ENCODE data around the gene TLN1.

Gene TLN1

GRCh38 chr9:35682520-35683315, 49.3 kb downstream of the TLN1 start:
- Histone ChIP-seq H3K9me3 (ENCODE audit: severe bottlenecking) (no peaks in the 10 kb centered on the region), H3K36me3 (ENCODE audit: low read depth) (peaks cover 69% of the 10 kb centered on the region), H3K4me1 (ENCODE audit: insufficient read depth, poor library complexity, severe bottlenecking) (peaks cover 4% of the 10 kb centered on the region), H3K4me3 (ENCODE audit: severe bottlenecking) (no peak overlapping the region), H3K27me3 (ENCODE audit: insufficient read depth, poor library complexity, severe bottlenecking) (no peaks in the 10 kb centered on the region), H3K27ac (ENCODE audit: poor library complexity, severe bottlenecking) (peak overlapping the region; percentile 33)
- no peak for TF ChIP-seq CTCF (IDR thresholded peaks at IDR 0.05; ENCODE audit: poor library complexity, severe bottlenecking)
- no peak for DNase-seq (ENCODE audit: low spot score)
- ATAC-seq (ENCODE audit: low read depth) = peak; percentile 3; the same call in 2 of the 3 replicates

DNA sequence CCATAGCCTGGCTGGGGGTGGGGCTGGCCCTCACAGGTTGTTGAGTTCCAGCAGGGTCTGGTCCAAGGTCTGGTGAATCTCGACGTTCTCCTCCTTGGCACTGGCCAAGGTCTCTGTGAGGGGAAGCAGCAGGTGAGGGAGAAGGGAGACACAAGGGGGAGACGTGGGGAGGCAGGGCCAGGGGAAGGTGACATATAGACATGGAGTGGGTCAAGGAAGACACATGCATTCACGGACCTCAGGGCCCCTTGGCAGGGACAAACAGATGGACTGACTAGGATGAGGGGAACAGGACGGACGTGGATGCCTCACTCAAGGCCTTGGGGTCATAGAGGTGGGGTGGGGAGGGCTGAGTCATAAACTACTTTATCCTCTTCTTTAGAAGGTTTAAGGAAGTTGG, 49.9 kb downstream of the TLN1 start:
- peaks cover 63% of the 10 kb centered on the region for H3K36me3 ChIP-seq (ENCODE audit: low read depth)
- ATAC-seq (ENCODE audit: low read depth) = peak; percentile 28
- no peaks in the 10 kb centered on the region for H3K9me3 ChIP-seq (ENCODE audit: severe bottlenecking)
- DNase-seq (ENCODE audit: low spot score) = no peak
- H3K27ac ChIP-seq (ENCODE audit: poor library complexity, severe bottlenecking) = peak overlapping the region; percentile 33
- H3K4me1 ChIP-seq (ENCODE audit: insufficient read depth, poor library complexity, severe bottlenecking) = no peaks in the 10 kb centered on the region
- H3K27me3 ChIP-seq (ENCODE audit: insufficient read depth, poor library complexity, severe bottlenecking) = no peaks in the 10 kb centered on the region
- no peak for TF ChIP-seq CTCF (IDR thresholded peaks at IDR 0.05; ENCODE audit: poor library complexity, severe bottlenecking)
- H3K4me3 ChIP-seq (ENCODE audit: severe bottlenecking) = no peak overlapping the region

DNA sequence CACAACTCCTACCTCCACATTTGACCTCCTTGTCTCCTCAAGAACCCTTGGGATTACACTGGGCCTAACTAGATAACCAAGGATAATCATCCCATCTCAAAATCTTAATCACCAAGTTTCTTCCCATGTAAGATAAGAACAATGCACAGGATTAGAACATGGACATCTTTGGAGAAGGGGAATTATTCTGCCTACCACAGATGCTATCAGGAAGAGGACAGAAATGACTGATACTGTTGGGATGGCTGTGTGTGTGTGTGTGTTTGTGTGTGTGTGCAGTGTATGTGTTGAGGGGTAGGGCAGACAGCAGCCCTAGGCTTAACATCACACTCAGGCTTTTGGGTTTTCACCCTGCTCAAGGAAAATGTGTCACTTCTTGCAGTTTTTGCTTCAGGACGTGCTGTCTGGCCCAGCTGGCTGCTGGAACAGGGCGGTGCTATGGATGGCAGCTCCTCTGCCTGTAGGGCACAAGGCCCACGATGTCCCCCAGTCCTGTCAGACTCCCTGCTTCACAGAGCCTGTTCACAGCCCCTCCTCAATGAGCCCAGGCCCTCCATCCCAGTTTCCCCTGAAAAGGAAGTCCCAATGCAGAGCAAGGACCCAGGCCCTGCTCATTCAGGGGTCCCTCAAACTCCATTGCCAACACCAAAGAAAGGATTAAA, 50.5 kb downstream of the TLN1 start:
- Histone ChIP-seq H3K4me3 (ENCODE audit: severe bottlenecking) (no peak overlapping the region), H3K4me1 (ENCODE audit: insufficient read depth, poor library complexity, severe bottlenecking) (no peaks in the 10 kb centered on the region), H3K27ac (ENCODE audit: poor library complexity, severe bottlenecking) (peak overlapping the region; percentile 33), H3K36me3 (ENCODE audit: low read depth) (peaks cover 63% of the 10 kb centered on the region), H3K9me3 (ENCODE audit: severe bottlenecking) (no peaks in the 10 kb centered on the region), H3K27me3 (ENCODE audit: insufficient read depth, poor library complexity, severe bottlenecking) (no peaks in the 10 kb centered on the region)
- ATAC-seq (ENCODE audit: low read depth) = peak; percentile 32
- TF ChIP-seq CTCF (IDR thresholded peaks at IDR 0.05; ENCODE audit: poor library complexity, severe bottlenecking) = no peak
- no peak for DNase-seq (ENCODE audit: low spot score)

DNA sequence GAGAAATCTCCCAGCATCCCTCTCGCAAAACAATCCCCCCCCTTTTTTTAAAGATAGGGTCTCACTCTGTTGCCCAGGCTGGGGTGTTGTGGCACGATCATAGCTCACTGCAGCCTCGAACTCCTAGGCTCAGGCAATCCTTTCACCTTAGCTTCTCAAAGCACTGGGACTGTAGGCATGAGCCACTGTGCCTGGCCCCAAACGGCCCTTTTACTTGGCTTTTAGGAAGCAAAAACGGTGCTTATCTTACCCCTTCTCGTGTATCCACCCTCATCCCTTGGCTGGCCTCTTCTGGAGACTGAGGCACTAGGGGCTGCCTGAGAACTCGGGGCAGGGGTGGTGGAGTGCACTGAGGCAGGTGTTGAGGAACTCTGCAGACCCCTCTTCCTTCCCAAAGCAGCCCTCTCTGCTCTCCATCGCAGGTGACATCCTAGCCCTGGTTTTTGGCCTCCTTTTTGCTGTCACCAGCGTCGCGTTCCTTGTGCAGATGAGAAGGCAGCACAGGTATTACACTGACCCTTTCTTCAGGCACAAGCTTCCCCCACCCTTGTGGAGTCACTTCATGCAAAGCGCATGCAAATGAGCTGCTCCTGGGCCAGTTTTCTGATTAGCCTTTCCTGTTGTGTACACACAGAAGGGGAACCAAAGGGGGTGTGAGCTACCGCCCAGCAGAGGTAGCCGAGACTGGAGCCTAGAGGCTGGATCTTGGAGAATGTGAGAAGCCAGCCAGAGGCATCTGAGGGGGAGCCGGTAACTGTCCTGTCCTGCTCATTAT, 51.5 kb downstream of the TLN1 start:
- TF ChIP-seq CTCF (IDR thresholded peaks at IDR 0.05; ENCODE audit: poor library complexity, severe bottlenecking) = no peak
- Histone ChIP-seq H3K4me3 (ENCODE audit: severe bottlenecking) (no peak overlapping the region), H3K27me3 (ENCODE audit: insufficient read depth, poor library complexity, severe bottlenecking) (no peaks in the 10 kb centered on the region), H3K4me1 (ENCODE audit: insufficient read depth, poor library complexity, severe bottlenecking) (no peaks in the 10 kb centered on the region), H3K9me3 (ENCODE audit: severe bottlenecking) (no peaks in the 10 kb centered on the region), H3K27ac (ENCODE audit: poor library complexity, severe bottlenecking) (peak overlapping the region; percentile 33), H3K36me3 (ENCODE audit: low read depth) (peaks cover 58% of the 10 kb centered on the region)
- ATAC-seq (ENCODE audit: low read depth) (peak; percentile 22), DNase-seq (ENCODE audit: low spot score) (no peak)

Data from RWPE2 (cell line).